NB4 (cell line): ENCODE results near the gene TRIP13.

Experiments
- DNase-seq: peaks from one replicate; pipeline ENCODE4 v3.0.0; 2010; ENCODE audit warnings: low read depth
- H3K4me3 ChIP-seq: one replicate; pipeline ENCODE4 v1.5.1; 2011; ENCODE audit warnings: mild to moderate bottlenecking, low read depth, low read length, moderate library complexity
- CTCF ChIP-seq: IDR thresholded peaks from one replicate; pipeline ENCODE4 v1.5.1; 2012; ENCODE audit warnings: low read depth, low read length
- MAX ChIP-seq: IDR thresholded peaks from 2 replicates; pipeline ENCODE4 v1.6.1; 2011; ENCODE audit warnings: low read depth, low read length
- MYC ChIP-seq: IDR thresholded peaks from 2 replicates; pipeline ENCODE4 v1.6.1; 2011; ENCODE audit warnings: low read depth, low read length
- POLR2A ChIP-seq: IDR thresholded peaks from 2 replicates; pipeline ENCODE4 v1.6.1; 2011; ENCODE audit warnings: mild to moderate bottlenecking; ENCODE audit not compliant: insufficient read length; ENCODE audit errors: extremely low read depth

The TRIP13 gene

GRCh38 chr5:891117-891836 is 1.4 kb upstream of the TRIP13 start:
- TF ChIP-seq MYC (peak; percentile 40; the same call in 1 of the 2 replicates), MAX (no peak)
- peak overlapping the region; percentile 80 for H3K4me3 ChIP-seq
- peak; percentile 45 for DNase-seq

GRCh38 chr5:891837-892393 is 769 bp upstream of the TRIP13 start:
- no peak for TF ChIP-seq MAX
- TF ChIP-seq MYC = no peak
- TF ChIP-seq POLR2A = no peak
- no peak for TF ChIP-seq CTCF
- peak overlapping the region; percentile 80 for H3K4me3 ChIP-seq
- DNase-seq = peak; percentile 47

GRCh38 chr5:893137-893506 is 438 bp downstream of the TRIP13 start:
- peak; percentile 35 for DNase-seq
- peak overlapping the region; percentile 93 for H3K4me3 ChIP-seq
- no peak for TF ChIP-seq POLR2A
- no peak for TF ChIP-seq MAX
- TF ChIP-seq MYC = no peak
- no peak for TF ChIP-seq CTCF

- peak overlapping the region; percentile 93 for H3K4me3 ChIP-seq
- no peak for DNase-seq
- no peak for TF ChIP-seq MAX
- TF ChIP-seq MYC = no peak
Observed at GRCh38 chr5:893711-894110, 1.0 kb downstream of the TRIP13 start.

- no peak for DNase-seq
- TF ChIP-seq POLR2A = no peak
- no peak for TF ChIP-seq CTCF
- TF ChIP-seq MAX = no peak
- TF ChIP-seq MYC = no peak
- no peak overlapping the region for H3K4me3 ChIP-seq
Observed at GRCh38 chr5:900781-901180, 8.1 kb downstream of the TRIP13 start.

- no peak overlapping the region for H3K4me3 ChIP-seq
- TF ChIP-seq MYC = no peak
- TF ChIP-seq MAX = no peak
- TF ChIP-seq CTCF = no peak
- no peak for TF ChIP-seq POLR2A
- no peak for DNase-seq
Observed at GRCh38 chr5:902129-902916, 9.6 kb downstream of the TRIP13 start.
